Gastrocnemius medialis (tissue), 4 donors: ENCODE measurements around the gene PHKB. TPM values are rescaled to one million over a fixed set of nuclear protein-coding genes. Genes with fewer than 3 reads are reported as not detected.

Source experiments
- ATAC-seq, 2 donors: fragments of 150-250 bp; one replicate each; pipeline ENCODE4 v1.9.1; 2016
- DNase-seq, 2 donors: peaks; one replicate each; pipeline ENCODE4 v3.0.0-alpha.2; 2019
- H3K27ac ChIP-seq, 4 donors: fragments of 200-600 bp; sonication (generic); 1 replicate in 1 of 4; 2 replicates in 3 of 4; pipeline ENCODE4 v1.5.1; 2016 to 2018; ENCODE audit warnings: mild to moderate bottlenecking in 2 of 4, moderate library complexity in 1 of 4
- H3K27me3 ChIP-seq, 3 donors: fragments of 200-600 bp; sonication (generic) in 2 of 3; 1 replicate in 1 of 3; 2 replicates in 2 of 3; pipeline versions ENCODE4 v1.5.1 to v1.6.0; 2016 to 2019; ENCODE audit warnings: mild to moderate bottlenecking in 1 of 3, moderate library complexity in 1 of 3
- H3K36me3 ChIP-seq, 2 donors: fragments of 200-600 bp; sonication (generic) in 1 of 2; one replicate each; pipeline ENCODE4 v1.5.1; 2017 to 2018
- H3K4me1 ChIP-seq, 2 donors: fragments of 200-600 bp; sonication (generic) in 1 of 2; one replicate each; pipeline ENCODE4 v1.5.1; 2016 to 2017; ENCODE audit warnings: mild to moderate bottlenecking in 2 of 2
- H3K4me3 ChIP-seq, 4 donors: fragments of 200-600 bp; sonication (generic) in 3 of 4; 1 replicate in 1 of 4; 2 replicates in 3 of 4; pipeline ENCODE4 v1.5.1; 2016 to 2019; ENCODE audit warnings: mild to moderate bottlenecking in 2 of 4
- H3K9me3 ChIP-seq, 3 donors: fragments of 200-600 bp; sonication (generic) in 2 of 3; 1 replicate in 1 of 3; 2 replicates in 2 of 3; pipeline ENCODE4 v1.5.1; 2016 to 2019
- POLR2A ChIP-seq, 2 donors: fragments of 450-650 bp; IDR thresholded peaks; one replicate each; pipeline ENCODE4 v1.6.1; 2017; ENCODE audit warnings: antibody characterized with exemption in 2 of 2, mild to moderate bottlenecking in 2 of 2, moderate library complexity in 2 of 2
- in situ Hi-C, 4 donors: fragments of 200-750 bp; cut with MboI; loops; one replicate each; pipeline versions ENCODE4 v1.15.0 to v1.8.0; 2017; ENCODE audit warnings: low sequenced_read_pairs in 4 of 4
- intact Hi-C: fragments of 100-400 bp; cut with DNase I; formaldehyde crosslinking; loops from one replicate; pipeline ENCODE4 v1.15.1; 2023; ENCODE audit warnings: low total_unique reads
- total RNA-seq, 4 donors: library from RNA; depleted of rRNA; stranded (reverse); fragments of >200 nt; gene quantifications; one replicate each; pipeline versions ENCODE4 v1.1.0 to v1.2.3, GENCODE V29; 2016
- TF ChIP-seq, protein P1 (sequence below), 5 experiments: fragments of 450-650 bp in 3 of 5; fragments of 200-600 bp in 2 of 5; sonication (generic) in 2 of 5; IDR thresholded peaks in 4 of 5; conservative IDR thresholded peaks in 1 of 5; 1 replicate in 4 of 5; 2 replicates in 1 of 5; pipeline ENCODE4 v1.5.1; 2016 to 2019; ENCODE audit warnings: antibody characterized with exemption in 5 of 5, mild to moderate bottlenecking in 3 of 5, moderate library complexity in 3 of 5

Gene PHKB
- 10 to 100 TPM; 61.0 to 91.6 (median 79.8) TPM for total RNA-seq

DNA sequence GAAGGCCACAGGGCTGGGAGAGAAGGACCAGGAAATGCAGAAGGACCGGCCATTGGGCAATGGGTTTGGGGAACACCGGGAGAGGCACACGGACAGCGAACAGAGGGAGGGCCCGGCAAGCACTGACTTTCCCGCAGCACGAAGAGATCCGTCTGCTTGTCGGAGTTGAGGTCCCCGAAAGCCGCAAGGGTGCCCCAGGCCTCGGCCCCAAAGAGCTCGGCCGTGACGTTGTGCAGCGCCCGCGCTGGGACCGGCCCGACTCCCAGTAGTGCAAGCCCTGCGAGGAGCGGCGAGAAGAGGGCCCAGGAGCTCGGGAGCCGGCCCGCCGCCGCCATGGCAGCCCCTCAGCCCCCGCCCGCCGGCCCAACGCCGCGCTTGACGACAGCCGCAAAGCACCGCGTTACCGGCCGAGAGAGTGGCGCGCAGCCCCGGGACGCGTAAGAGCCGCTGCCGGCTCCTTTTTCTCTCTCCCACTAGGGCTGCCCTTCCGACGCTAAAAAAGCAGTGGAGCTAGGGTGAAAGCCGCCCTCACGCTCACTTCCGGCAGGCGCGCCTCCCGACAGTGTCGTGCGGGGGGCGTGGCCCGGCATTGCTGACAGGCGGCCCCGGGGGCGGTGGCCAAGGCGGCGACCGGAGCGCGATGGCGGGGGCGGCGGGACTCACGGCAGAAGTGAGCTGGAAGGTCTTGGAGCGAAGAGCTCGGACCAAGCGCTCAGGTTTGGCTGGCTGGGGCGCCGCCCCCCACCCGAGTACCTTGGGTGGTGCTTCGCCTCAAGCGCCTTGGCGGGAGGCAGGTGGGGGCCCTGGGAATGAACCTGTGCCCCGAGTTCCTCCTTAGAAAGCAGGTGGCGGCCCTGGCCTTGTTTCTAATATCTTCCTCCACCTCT is at the start of gene PHKB, which contains the start of gene ITFG1:
TSS of gene PHKB (plus strand) at position 621 of the 887 bp plus-strand sequence. CDS start at position 641, 20 bp downstream.
TSS of gene ITFG1 (minus strand) at position 353 of the 887 bp plus-strand sequence. CDS start at position 335, 18 bp downstream.
- DNase-seq (peak; percentile 85 to 93), ATAC-seq (peak; percentile 87 to 89)
- TF ChIP-seq POLR2A (IDR thresholded peaks at IDR 0.05): peak; percentile 76 to 86
- TF ChIP-seq, protein P1, sequence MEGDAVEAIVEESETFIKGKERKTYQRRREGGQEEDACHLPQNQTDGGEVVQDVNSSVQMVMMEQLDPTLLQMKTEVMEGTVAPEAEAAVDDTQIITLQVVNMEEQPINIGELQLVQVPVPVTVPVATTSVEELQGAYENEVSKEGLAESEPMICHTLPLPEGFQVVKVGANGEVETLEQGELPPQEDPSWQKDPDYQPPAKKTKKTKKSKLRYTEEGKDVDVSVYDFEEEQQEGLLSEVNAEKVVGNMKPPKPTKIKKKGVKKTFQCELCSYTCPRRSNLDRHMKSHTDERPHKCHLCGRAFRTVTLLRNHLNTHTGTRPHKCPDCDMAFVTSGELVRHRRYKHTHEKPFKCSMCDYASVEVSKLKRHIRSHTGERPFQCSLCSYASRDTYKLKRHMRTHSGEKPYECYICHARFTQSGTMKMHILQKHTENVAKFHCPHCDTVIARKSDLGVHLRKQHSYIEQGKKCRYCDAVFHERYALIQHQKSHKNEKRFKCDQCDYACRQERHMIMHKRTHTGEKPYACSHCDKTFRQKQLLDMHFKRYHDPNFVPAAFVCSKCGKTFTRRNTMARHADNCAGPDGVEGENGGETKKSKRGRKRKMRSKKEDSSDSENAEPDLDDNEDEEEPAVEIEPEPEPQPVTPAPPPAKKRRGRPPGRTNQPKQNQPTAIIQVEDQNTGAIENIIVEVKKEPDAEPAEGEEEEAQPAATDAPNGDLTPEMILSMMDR (IDR thresholded peaks at IDR 0.05 in 4 of 5, conservative IDR thresholded peaks at IDR 0.05 in 1 of 5): peak in 3 of 5 experiments; percentile 13 to 28 (median 22)
- H3K9me3 ChIP-seq: no peaks in the 10 kb centered on the region
- in situ Hi-C loops (loop anchor here in 1 of 4 donors (25.0 kb wide), 1 partner anchor 701 kb away; the partner anchor contains the start of gene ABCC12), intact Hi-C loops (loop anchor here (2.0 to 5.0 kb wide), 2 partner anchors 64 to 319 kb away; partner anchors contain the start of gene NETO2)
- peaks cover 54 to 60% of the 10 kb centered on the region in 2 donors for H3K4me1 ChIP-seq
- peaks cover 0 to 8% of the 10 kb centered on the region in 2 donors for H3K36me3 ChIP-seq
- H3K27me3 ChIP-seq: no peaks in the 10 kb centered on the region
- peak within 1 kb of the TSS; percentile 93 to 99 (median 96) for H3K27ac ChIP-seq
- peak within 1 kb of the TSS; percentile 70 to 96 (median 92) for H3K4me3 ChIP-seq

DNA sequence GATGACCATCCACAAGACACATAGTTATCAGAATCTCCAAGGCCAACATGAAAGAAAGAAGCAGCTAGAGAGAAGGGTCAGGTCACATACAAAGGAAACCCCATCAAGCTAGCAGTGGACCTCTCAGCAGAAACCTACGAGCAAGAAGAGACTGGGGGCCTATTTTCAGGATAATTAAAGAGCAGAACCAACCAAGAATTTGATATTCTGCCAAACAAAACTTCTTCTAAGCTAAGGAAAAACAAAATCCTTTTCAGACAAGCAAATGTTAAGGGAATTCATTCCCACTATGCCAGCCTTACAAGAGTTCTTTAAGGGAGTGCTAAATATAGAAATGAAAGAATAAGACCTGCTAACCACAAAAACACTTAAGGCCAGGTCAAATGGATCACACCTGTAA is 48.1 kb upstream of the PHKB start:
- DNase-seq (no peak), ATAC-seq (no peak)
- Histone ChIP-seq H3K36me3 (no peaks in the 10 kb centered on the region), H3K27me3 (no peaks in the 10 kb centered on the region), H3K27ac (no peak overlapping the region), H3K9me3 (no peaks in the 10 kb centered on the region), H3K4me1 (peaks cover 0 to 5% of the 10 kb centered on the region in 2 donors), H3K4me3 (no peak overlapping the region)
- intact Hi-C loops: no loop called here
- in situ Hi-C loops: no loop called here
- TF ChIP-seq, protein P1 (IDR thresholded peaks at IDR 0.05 in 4 of 5, conservative IDR thresholded peaks at IDR 0.05 in 1 of 5): no peak
- no peak for TF ChIP-seq POLR2A (IDR thresholded peaks at IDR 0.05)

DNA sequence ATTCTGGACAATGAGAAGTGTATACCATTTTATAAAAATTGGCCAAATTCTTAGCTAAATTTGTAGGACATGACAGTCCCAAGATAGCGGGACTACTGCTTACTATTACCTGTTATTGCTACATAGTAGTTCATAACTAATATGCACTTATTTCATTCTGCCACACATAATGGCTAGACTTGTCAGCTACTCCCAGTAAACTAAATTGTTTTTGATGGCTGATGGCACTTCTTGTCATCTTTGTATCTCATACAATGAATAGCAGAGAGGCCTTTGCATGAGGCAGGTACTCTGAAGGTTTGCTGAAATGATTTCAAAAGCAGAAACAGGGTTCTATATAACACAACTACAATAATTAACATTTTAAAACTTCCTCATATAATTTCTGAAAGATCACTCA is 44.3 kb upstream of the PHKB start:
- no peaks in the 10 kb centered on the region for H3K36me3 ChIP-seq
- no peaks in the 10 kb centered on the region for H3K27me3 ChIP-seq
- in situ Hi-C loops (no loop called here), intact Hi-C loops (no loop called here)
- H3K27ac ChIP-seq: no peak overlapping the region
- TF ChIP-seq POLR2A (IDR thresholded peaks at IDR 0.05): no peak
- TF ChIP-seq, protein P1 (IDR thresholded peaks at IDR 0.05 in 4 of 5, conservative IDR thresholded peaks at IDR 0.05 in 1 of 5): no peak
- H3K9me3 ChIP-seq: no peaks in the 10 kb centered on the region
- ATAC-seq (no peak), DNase-seq (no peak)
- no peak overlapping the region for H3K4me3 ChIP-seq
- H3K4me1 ChIP-seq: peaks cover 0 to 5% of the 10 kb centered on the region in 2 donors

DNA sequence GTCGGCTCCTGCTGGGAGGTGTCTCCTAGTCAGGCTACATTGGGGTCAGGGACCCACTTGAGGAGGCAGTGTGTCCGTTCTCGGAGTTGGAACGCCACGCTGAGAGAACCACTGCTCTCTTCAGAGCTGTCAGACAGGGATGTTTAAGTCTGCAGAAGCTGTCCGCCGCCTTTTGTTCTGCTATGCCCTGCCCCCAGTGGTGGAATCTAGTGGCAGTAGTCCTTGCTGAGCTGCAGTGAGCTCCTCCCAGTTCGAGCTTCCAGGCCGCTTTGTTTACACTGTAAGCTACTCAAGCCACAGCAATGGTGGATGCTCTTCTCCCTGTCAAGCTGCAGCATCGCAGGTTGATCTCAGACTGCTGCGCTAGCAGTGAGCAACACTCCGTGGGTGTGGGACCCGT is 36.3 kb upstream of the PHKB start:
- H3K36me3 ChIP-seq: peaks cover 3 to 39% of the 10 kb centered on the region in 2 donors
- no peak for DNase-seq
- in situ Hi-C loops: no loop called here
- H3K27me3 ChIP-seq: no peaks in the 10 kb centered on the region
- ATAC-seq: no peak
- H3K9me3 ChIP-seq: no peaks in the 10 kb centered on the region
- no peak overlapping the region for H3K27ac ChIP-seq
- intact Hi-C loops: no loop called here
- H3K4me1 ChIP-seq: no peaks in the 10 kb centered on the region
- H3K4me3 ChIP-seq: no peak overlapping the region
- TF ChIP-seq, protein P1 (IDR thresholded peaks at IDR 0.05 in 4 of 5, conservative IDR thresholded peaks at IDR 0.05 in 1 of 5): no peak
- no peak for TF ChIP-seq POLR2A (IDR thresholded peaks at IDR 0.05)
